NCI-H345 treated with DMSO at 0.1 percent for 48 hours (cell line): ENCODE measurements around the gene GRK5.
A peak's percentile ranks its signal among the peaks of the same experiment; 100 is the strongest.

Experiments used
- DNase-seq: peaks from one replicate; lab custom pipeline; 2025; ENCODE audit not compliant: unreplicated experiment; lab: John Stamatoyannopoulos, UW

GRK5 gene

DNA sequence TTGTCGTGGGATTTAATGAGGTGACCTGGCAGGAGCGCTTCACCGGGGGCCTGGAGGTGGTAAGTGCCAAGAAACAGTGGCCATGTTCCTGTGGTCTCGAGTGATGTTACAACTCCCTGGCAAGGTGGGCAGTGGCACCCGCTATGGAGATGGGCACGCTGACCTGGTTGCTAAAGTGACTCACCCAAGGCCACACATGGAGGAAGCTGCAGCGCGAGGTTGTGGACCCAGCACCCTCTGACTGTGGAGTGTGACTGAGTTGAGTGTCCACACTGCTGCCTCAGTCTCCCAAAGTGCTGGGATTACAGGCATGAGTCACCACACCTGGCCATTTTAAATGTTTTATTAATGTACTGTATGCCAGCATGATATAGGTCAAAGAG lies 261.9 kb downstream of the GRK5 start:
- DNase-seq = no peak

- DNase-seq = no peak
Observed at GRCh38 chr10:119469846-119470245, 262.5 kb downstream of the GRK5 start.

DNA sequence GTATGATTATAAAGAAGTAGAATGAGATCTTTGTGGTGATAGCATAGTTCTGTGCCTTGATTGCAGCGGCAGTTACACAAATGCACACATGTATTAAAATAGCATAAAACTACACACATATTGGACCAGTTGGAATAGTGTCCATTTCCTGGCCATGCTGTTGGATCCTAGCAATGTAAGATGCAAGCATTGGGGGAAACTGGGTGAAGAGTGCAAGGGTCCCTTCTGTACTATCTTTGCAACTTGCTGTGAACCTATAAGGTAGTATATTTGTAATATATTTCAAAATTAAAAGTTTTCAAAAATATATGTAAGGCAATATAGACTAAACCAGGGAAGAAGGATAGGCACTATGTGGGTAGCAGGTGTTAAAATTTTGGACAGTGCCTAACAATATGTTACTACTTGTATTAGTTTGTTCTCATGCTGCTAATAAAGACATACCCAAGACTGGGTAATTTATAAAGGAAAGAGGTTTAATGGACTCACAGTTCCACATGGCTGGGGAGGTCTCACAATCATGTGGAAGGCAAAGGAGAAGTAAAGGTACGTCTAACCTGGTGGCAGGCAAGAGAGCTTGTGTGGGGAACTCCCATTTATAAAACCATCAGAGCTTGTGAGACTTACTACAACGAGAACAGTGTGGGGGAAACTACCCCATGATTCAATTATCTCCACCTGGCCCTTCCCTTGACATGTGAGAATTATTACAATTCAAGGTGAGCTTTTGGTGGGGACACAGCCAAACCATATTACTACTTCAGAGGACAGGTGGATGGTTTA lies 263.7 kb downstream of the GRK5 start:
- no peak for DNase-seq

- DNase-seq = no peak
Observed at GRCh38 chr10:119473771-119474170, 266.4 kb downstream of the GRK5 start.

DNA sequence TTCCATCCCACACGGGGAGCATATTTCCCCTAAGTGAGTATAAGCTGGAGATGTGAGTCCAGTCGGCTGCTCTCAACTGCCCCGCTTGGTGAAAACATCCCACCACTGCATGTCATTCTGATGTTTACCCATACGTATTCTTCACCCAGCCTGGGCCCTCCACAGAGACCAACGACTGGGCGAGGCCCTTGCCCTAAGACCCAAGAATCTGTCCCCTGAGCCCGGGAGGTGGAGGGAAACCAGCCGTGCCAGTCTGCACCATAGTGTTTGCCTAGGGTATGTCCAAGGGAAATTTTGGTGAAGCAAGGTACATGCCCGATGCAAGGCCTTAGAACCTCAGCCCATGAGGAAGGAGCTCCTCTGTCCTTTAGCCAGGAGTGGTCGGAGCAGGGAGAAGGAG lies 267.2 kb downstream of the GRK5 start:
- DNase-seq = no peak

- DNase-seq = no peak
Observed at GRCh38 chr10:119477444-119477843, 270.1 kb downstream of the GRK5 start.

GRCh38 chr10:119478111-119478802 lies 270.9 kb downstream of the GRK5 start:
- no peak for DNase-seq

- no peak for DNase-seq
Observed at GRCh38 chr10:119478811-119479341, 271.5 kb downstream of the GRK5 start.

DNA sequence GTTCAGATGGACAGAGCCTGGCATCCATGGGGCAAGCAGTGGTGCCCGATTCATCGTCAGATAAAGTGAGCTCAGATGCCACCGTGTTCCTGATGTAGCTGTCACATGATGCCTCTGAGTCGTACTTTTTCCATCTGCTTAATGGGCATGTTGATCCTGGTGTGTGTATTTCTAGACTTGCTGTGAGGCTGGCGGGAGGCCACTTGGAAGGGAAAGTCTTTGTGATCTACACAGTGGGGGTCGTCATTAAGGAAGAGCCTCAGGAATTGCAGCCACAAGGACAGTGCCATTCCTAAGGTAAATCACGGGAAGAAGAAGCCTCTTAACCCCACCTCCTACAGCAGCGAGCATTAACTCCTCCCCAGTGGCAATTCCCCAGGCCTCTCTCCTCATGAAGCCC lies 272.2 kb downstream of the GRK5 start:
- DNase-seq = no peak

DNA sequence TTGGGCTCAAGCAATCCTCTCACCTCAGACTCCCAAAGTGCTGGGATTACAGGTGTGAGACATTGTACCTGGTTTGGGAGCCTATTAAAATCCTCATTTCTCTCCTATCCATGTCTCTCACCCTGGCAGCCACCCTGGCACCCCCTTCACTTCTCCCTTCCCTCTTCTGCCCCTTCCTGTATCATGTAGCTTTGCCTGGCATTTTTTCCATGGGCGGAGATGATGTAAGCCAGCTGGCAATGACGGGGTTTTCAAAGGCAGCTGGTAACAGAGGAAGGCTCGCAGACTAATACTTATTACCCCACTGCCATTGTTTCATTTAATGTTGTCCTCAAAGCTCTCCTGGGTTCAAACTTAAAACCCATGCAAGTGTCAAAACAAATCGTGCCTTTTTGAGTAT lies 273.3 kb downstream of the GRK5 start:
- no peak for DNase-seq

- DNase-seq = no peak
Observed at GRCh38 chr10:119481781-119482426, 274.5 kb downstream of the GRK5 start.

GRCh38 chr10:119483001-119483400 lies 275.6 kb downstream of the GRK5 start:
- no peak for DNase-seq

- no peak for DNase-seq
Observed at GRCh38 chr10:119483839-119484238, 276.5 kb downstream of the GRK5 start.

DNA sequence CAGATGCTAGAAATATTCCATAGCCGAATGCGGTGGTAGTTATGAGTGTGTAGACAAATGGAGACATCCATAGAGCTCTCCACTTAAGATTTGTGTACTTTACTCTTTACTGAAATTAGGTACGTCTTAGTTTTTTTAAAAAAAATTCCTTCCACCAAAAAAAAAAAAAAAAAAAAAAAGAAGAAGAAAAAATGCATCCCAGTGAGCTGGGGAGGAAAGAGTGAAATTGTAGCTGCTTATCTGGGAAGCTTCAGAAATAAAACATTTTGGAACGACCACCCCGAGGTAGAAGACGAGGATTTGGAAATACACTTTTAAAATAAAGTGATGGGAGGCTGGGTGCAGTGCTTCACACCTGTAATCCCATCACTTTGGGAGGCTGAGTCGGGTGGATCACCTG lies 281.3 kb downstream of the GRK5 start:
- DNase-seq = no peak

DNA sequence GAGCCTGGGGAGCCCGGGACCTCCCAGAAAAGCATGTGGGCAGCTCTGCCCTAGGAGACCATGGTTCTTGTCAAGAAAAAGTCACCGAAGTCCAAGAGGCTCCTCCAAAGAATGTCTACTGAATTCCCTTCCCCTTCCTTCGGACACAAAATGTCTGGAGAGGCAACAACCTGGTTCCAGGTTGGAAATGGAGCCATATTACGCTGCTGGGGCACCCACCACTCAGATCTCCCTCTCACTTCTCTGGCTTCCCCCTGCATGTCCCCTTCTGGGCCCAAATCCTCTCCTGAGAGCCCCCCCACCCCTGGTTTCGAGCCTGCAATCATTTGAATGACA lies 282.6 kb downstream of the GRK5 start:
- no peak for DNase-seq

GRCh38 chr10:119491966-119492757 lies 284.8 kb downstream of the GRK5 start:
- no peak for DNase-seq

GRCh38 chr10:119493155-119493554 lies 285.8 kb downstream of the GRK5 start:
- DNase-seq = no peak

GRCh38 chr10:119494236-119495020 lies 287.1 kb downstream of the GRK5 start:
- peak; percentile 78 for DNase-seq

DNA sequence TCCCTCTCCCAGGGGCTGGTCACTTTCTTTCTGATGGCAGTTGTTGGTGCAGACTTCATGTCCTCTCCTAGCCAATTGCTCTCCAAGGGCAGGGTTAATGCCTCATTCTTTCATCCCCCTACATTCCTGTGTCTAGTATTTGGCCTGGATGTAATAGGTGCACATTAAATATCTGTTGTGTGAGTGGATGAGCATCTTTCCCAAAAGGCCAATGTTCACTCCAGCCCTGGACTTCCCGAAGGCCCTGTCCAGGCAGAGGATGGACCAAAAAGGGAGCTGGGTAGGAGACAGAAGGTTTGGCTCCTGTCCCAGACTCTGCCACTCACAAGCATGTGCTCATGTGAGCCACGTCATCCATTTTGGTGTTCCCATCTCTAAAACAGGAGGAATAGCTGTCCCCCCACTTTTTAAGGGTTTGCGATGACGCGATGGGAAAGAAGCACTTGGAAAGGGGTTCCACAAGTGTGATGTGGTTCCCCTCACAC lies 287.7 kb downstream of the GRK5 start:
- DNase-seq = no peak

- no peak for DNase-seq
Observed at GRCh38 chr10:119495545-119495944, 288.2 kb downstream of the GRK5 start.
